HepG2 (cell line): ENCODE measurements around the gene ARPC1B. TPM values are rescaled to one million over a fixed set of nuclear protein-coding genes. Genes with fewer than 3 reads are reported as not detected.

ENCODE experiments used
- ATAC-seq: fragments of 200-7000 bp; cut with Tn5 transposase; 3 replicates; pipeline ENCODE4 v1.9.1; 2020; ENCODE audit warnings: mild to moderate bottlenecking, moderate library complexity
- BruUV-seq: library from RNA; stranded (reverse); fragments of 400-500 nt; replicated peaks from 2 replicates; lab custom pipeline; 2021; lab: Mats Ljungman, UMichigan
- CTCF ChIA-PET: fragments of 300-600 bp; formaldehyde crosslinking; extraction: SDS; loops from one replicate; lab custom pipeline; 2021; ENCODE audit warnings: low total read pairs, inconsistent platforms, low intra/inter-chr PET ratio; lab: Yijun Ruan, JAX
- POLR2A ChIA-PET: fragments of 350-600 bp; sonication (Branson Sonifier 250); formaldehyde crosslinking; loops from one replicate; lab custom pipeline; 2020; ENCODE audit warnings: antibody characterized with exemption, inconsistent platforms; lab: Yijun Ruan, JAX
- DNase-seq: peaks from one replicate; pipeline ENCODE4 v3.0.0-alpha.2; 2015; ENCODE audit warnings: low spot score
- FAIRE-seq: peaks from 3 replicates; lab custom pipeline; 2011; peaks lifted over from hg19 to GRCh38; lab: Jason Lieb, UNC
- H2AFZ ChIP-seq: one replicate; pipeline ENCODE4 v1.6.1; 2011; ENCODE audit warnings: low read length, inconsistent platforms
- H3K27ac ChIP-seq: fragments of 300-600 bp; 3 replicates; pipeline ENCODE4 v1.8.0; 2011; ENCODE audit warnings: mixed run types, mild to moderate bottlenecking, mixed read lengths, low read length, inconsistent platforms; ENCODE audit not compliant: insufficient read depth; ENCODE audit errors: extremely low read length
- H3K27me3 ChIP-seq, 2 experiments: fragments of 200-600 bp in 1 of 2; 2 replicates in 1 of 2; 3 replicates in 1 of 2; pipeline versions ENCODE4 v1.6.0 to v1.8.0; 2011; ENCODE audit warnings: low read length in 2 of 2, mild to moderate bottlenecking in 2 of 2, moderate library complexity in 2 of 2, inconsistent platforms in 1 of 2; ENCODE audit not compliant: insufficient read depth in 2 of 2, control insufficient read depth in 1 of 2
- H3K36me3 ChIP-seq, 2 experiments: fragments of 200-600 bp in 1 of 2; replicated peaks in 1 of 2; 2 replicates in 1 of 2; 3 replicates in 1 of 2; pipeline versions ENCODE4 v1.5.1 to v1.8.0; 2011; ENCODE audit warnings: low read length in 2 of 2, inconsistent platforms in 1 of 2; ENCODE audit not compliant: insufficient read depth in 2 of 2, control insufficient read depth in 1 of 2
- H3K4me1 ChIP-seq: 2 replicates; pipeline ENCODE4 v1.5.1; 2012; ENCODE audit warnings: low read length, inconsistent platforms; ENCODE audit not compliant: insufficient read depth
- H3K4me2 ChIP-seq: 2 replicates; pipeline ENCODE4 v1.6.0; 2011; ENCODE audit warnings: low read depth, low read length, inconsistent platforms
- H3K4me3 ChIP-seq, 3 experiments: fragments of 200-600 bp in 1 of 3; sonication (generic), shearing (Covaris generic) in 1 of 3; replicated peaks in 1 of 3; 2 replicates each; pipeline ENCODE4 v1.5.1; 2011 to 2016; ENCODE audit warnings: low read length in 3 of 3, inconsistent platforms in 2 of 3, low read depth in 2 of 3, mild to moderate bottlenecking in 2 of 3, control low read depth in 1 of 3, mixed read lengths in 1 of 3; ENCODE audit not compliant: insufficient read depth in 1 of 3
- H3K79me2 ChIP-seq: one replicate; pipeline ENCODE4 v1.6.1; 2011; ENCODE audit warnings: low read length, inconsistent platforms; ENCODE audit not compliant: insufficient read depth
- H3K9ac ChIP-seq: 2 replicates; pipeline ENCODE4 v1.6.0; 2011; ENCODE audit warnings: mild to moderate bottlenecking, low read depth, low read length, inconsistent platforms; ENCODE audit not compliant: insufficient read depth
- H3K9me3 ChIP-seq: 2 replicates; pipeline ENCODE4 v1.5.1; 2012; ENCODE audit warnings: mild to moderate bottlenecking, low read length
- H4K20me1 ChIP-seq: 2 replicates; pipeline ENCODE4 v1.6.0; 2011; ENCODE audit warnings: inconsistent platforms, mild to moderate bottlenecking, low read length, moderate library complexity; ENCODE audit not compliant: insufficient read depth
- CHCHD3 ChIP-seq: sonication (generic); formaldehyde crosslinking; IDR thresholded peaks from 2 replicates; pipeline ENCODE4 v1.8.0; 2022; ENCODE audit warnings: mild to moderate bottlenecking, missing genetic modification reagents, moderate library complexity
- DPF2 ChIP-seq: sonication (generic); formaldehyde crosslinking; IDR thresholded peaks from 2 replicates; pipeline ENCODE4 v1.4.0; 2020; ENCODE audit warnings: mild to moderate bottlenecking, low read depth, missing genetic modification reagents, borderline replicate concordance
- GMEB1 ChIP-seq: sonication (generic); formaldehyde crosslinking; IDR thresholded peaks from 2 replicates; pipeline ENCODE4 v1.5.1; 2020; ENCODE audit warnings: missing genetic modification reagents, mild to moderate bottlenecking, borderline replicate concordance
- IRF2 ChIP-seq: IDR thresholded peaks from 2 replicates; pipeline ENCODE4 v1.6.1; 2018; ENCODE audit warnings: missing genetic modification reagents, missing compliant biosample characterization
- POLR2A ChIP-seq, 2 experiments: IDR thresholded peaks; 2 replicates each; pipeline ENCODE4 v1.6.1; 2011; ENCODE audit warnings: low read depth in 2 of 2, low read length in 2 of 2, mild to moderate bottlenecking in 1 of 2, moderate library complexity in 1 of 2; ENCODE audit not compliant: insufficient read depth in 1 of 2
- REL ChIP-seq: sonication (generic); formaldehyde crosslinking; conservative IDR thresholded peaks from 2 replicates; pipeline ENCODE4 v1.8.0; 2022; ENCODE audit warnings: mild to moderate bottlenecking, missing genetic modification reagents, moderate library complexity
- REST ChIP-seq, 2 experiments: IDR thresholded peaks; 2 replicates each; pipeline ENCODE4 v1.6.1; 2011 to 2012; ENCODE audit warnings: low read length in 2 of 2, borderline replicate concordance in 1 of 2, low read depth in 1 of 2, mild to moderate bottlenecking in 1 of 2, moderate library complexity in 1 of 2
- USF2 ChIP-seq, 2 experiments: sonication (generic) in 1 of 2; formaldehyde crosslinking in 1 of 2; IDR thresholded peaks; 2 replicates each; pipeline versions ENCODE4 v1.5.1 to v1.6.1; 2011 to 2020; ENCODE audit warnings: borderline replicate concordance in 1 of 2, low read depth in 1 of 2, low read length in 1 of 2, mild to moderate bottlenecking in 1 of 2, missing genetic modification reagents in 1 of 2, moderate library complexity in 1 of 2
- ZBTB2 ChIP-seq: sonication (generic); formaldehyde crosslinking; IDR thresholded peaks from 2 replicates; pipeline ENCODE4 v1.8.0; 2022; ENCODE audit warnings: low read depth, missing genetic modification reagents
- ZFP36 ChIP-seq: fragments of 150-350 bp; IDR thresholded peaks from 2 replicates; pipeline ENCODE4 v1.6.1; 2018; ENCODE audit warnings: borderline replicate concordance, low read length, low read depth; ENCODE audit not compliant: partially characterized antibody
- ZNF441 ChIP-seq: sonication (generic); formaldehyde crosslinking; IDR thresholded peaks from 2 replicates; pipeline ENCODE4 v1.7.0; 2021; ENCODE audit warnings: missing genetic modification reagents, borderline replicate concordance
- ZNF678 ChIP-seq: sonication (generic); formaldehyde crosslinking; IDR thresholded peaks from 2 replicates; pipeline ENCODE4 v1.4.0; 2020; ENCODE audit warnings: mild to moderate bottlenecking, missing genetic modification reagents
- ZNF850 ChIP-seq: sonication (generic); formaldehyde crosslinking; conservative IDR thresholded peaks from 2 replicates; pipeline ENCODE4 v1.9.0; 2021; ENCODE audit warnings: mild to moderate bottlenecking, missing genetic modification reagents
- WGBS: methylation state at CpG from one replicate; pipeline ENCODE4 v1.1.6; 2017; ENCODE audit warnings: low lambda C conversion rate; 5-methylcytosine and 5-hydroxymethylcytosine counted together
- in situ Hi-C: cut with HindIII; loops from 2 replicates; pipeline ENCODE4 v1.10.0; 2017; ENCODE audit warnings: low pct_unique_long_range_greater_than_20kb; ENCODE audit not compliant: extremely low pct_ligation_motif_present
- intact Hi-C: fragments of 100-400 bp; cut with micrococcal nuclease; formaldehyde crosslinking; loops from one replicate; pipeline ENCODE4 v1.10.0; 2022; ENCODE audit not compliant: unreplicated experiment
- polyA plus RNA-seq, 8 experiments: library from polyadenylated mRNA; depleted of rRNA in 3 of 8; stranded (reverse) in 7 of 8; unstranded in 1 of 8; fragments of >200 nt; fragmentation: Illumina TruSeq in 4 of 8; extraction: Trizol in 4 of 8; gene quantifications; 2 replicates each; pipeline versions ENCODE4 v1.2.1 to v1.2.3, GENCODE V29; 2011 to 2016; ENCODE audit warnings: low read depth in 4 of 8, missing spikeins in 1 of 8, mixed read lengths in 1 of 8; ENCODE audit not compliant: insufficient read depth in 1 of 8
- total RNA-seq, 5 experiments: library from RNA; depleted of rRNA; stranded (reverse); fragments of >200 nt; fragmentation: Illumina TruSeq; extraction: Trizol; gene quantifications; 2 replicates each; pipeline ENCODE4 v1.2.3, GENCODE V29; 2016; ENCODE audit warnings: low read depth in 1 of 5

The ARPC1B gene
- total and polyA plus RNA-seq, 2 of the 13 experiments (the other 11 are each of a cell fraction or from before 2014, with no cell fraction given) = 72.9 to 89.1 TPM

- Histone ChIP-seq H3K27ac (no peak overlapping the region), H2AFZ (no peak overlapping the region), H3K4me1 (0 out of 2 replicates have a peak, but pooled peaks cover 8% of the 10 kb centered on the region), H3K4me3 (no peak overlapping the region), H3K9me3 (no peaks in the 10 kb centered on the region), H3K4me2 (no peak overlapping the region), H4K20me1 (no peaks in the 10 kb centered on the region), H3K27me3 (no peaks in the 10 kb centered on the region), H3K79me2 (no peaks in the 10 kb centered on the region), H3K36me3 (peaks cover 18 to 54% of the 10 kb centered on the region in 2 experiments), H3K9ac (no peak overlapping the region)
- no peak for TF ChIP-seq USF2 (IDR thresholded peaks at IDR 0.05; ENCODE audit: low read depth, low read length)
- no peak for TF ChIP-seq USF2 (CRISPR knock-in tag; IDR thresholded peaks at IDR 0.05; ENCODE audit: borderline replicate concordance)
- no peak for TF ChIP-seq CHCHD3 (CRISPR knock-in tag)
- no peak for TF ChIP-seq ZNF678 (CRISPR knock-in tag)
- no peak for TF ChIP-seq GMEB1 (CRISPR knock-in tag)
- no peak for TF ChIP-seq REST (IDR thresholded peaks at IDR 0.05; ENCODE audit: borderline replicate concordance in 1 of 2, low read depth in 1 of 2, low read length in 2 of 2)
- no peak for TF ChIP-seq IRF2
- no peak for TF ChIP-seq ZNF850 (CRISPR knock-in tag)
- TF ChIP-seq ZNF441 (CRISPR knock-in tag) = no peak
- no peak for TF ChIP-seq REL (CRISPR knock-in tag)
- no peak for TF ChIP-seq DPF2 (CRISPR knock-in tag)
- no peak for TF ChIP-seq ZBTB2
- TF ChIP-seq ZFP36 = no peak
- TF ChIP-seq POLR2A (IDR thresholded peaks at IDR 0.05; ENCODE audit: insufficient read depth in 1 of 2, low read depth in 2 of 2, low read length in 2 of 2) = no peak
- FAIRE-seq (no peak), DNase-seq (no peak), ATAC-seq (no peak)
- 95% methylated on average over 16 of the region's 16 CpGs for WGBS
- no TSS peak for BruUV-seq
- intact Hi-C loops = no loop called here
- ChIA-PET CTCF (no interaction called here), POLR2A (no interaction called here)
- in situ Hi-C loops = no loop called here
These were observed 16.6 kb upstream of the ARPC1B start for GRCh38 chr7:99357701-99358490.
